ENCODE measurements around the gene CALR3.
"Not testable (repeated sequence)": the region's sequence is repeated elsewhere in the genome, so short reads cannot be mapped to it uniquely, and the experiment has no call there.

Gene CALR3

GRCh38 chr19:16524991-16525734 is 29.2 kb upstream of the CALR3 start:
- FAIRE-seq (no peak), DNase-seq (ENCODE audit: low spot score) (no peak)

GRCh38 chr19:16522559-16523377 is 26.8 kb upstream of the CALR3 start:
- FAIRE-seq, result no peak
- DNase-seq (ENCODE audit: low spot score), result no peak

GRCh38 chr19:16521715-16522289 is 25.8 kb upstream of the CALR3 start:
- FAIRE-seq, result no peak

DNA sequence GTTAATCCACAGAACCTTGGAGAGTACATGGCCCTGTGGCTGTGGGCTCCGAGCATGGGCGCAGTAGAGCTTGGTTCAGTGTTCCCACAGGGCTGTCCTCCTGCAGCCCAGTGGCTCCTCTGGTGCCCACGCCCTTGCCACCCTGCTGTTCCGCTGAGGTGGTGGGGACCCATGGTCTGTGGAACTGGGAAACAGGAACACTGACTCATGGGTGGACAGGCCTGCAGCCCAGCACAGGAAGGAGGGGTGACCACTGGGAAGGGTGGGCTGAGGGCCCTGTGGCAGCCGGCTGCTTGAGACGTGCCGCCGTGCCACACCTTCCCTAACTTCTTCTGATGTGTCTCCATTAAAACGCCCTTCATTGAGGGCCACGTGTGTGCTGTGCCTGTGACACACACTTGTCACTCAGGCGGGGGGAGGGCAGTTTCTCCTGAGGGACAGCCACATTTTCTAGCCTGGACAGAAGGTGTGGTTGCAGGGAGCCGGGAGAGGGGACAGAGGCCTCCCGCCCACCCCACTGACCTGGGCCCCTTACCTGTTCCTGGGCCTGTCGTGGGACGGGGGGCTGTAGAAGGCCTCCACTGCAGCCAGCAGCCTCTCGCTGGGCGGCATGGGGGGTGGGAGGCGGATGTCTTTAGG is 25.1 kb upstream of the CALR3 start:
- FAIRE-seq (no peak), DNase-seq (ENCODE audit: low spot score) (no peak)

More at GRCh38 chr19:16521715-16522289, 25.8 kb upstream of the CALR3 start:
- DNase-seq (ENCODE audit: low spot score), result no peak

DNA sequence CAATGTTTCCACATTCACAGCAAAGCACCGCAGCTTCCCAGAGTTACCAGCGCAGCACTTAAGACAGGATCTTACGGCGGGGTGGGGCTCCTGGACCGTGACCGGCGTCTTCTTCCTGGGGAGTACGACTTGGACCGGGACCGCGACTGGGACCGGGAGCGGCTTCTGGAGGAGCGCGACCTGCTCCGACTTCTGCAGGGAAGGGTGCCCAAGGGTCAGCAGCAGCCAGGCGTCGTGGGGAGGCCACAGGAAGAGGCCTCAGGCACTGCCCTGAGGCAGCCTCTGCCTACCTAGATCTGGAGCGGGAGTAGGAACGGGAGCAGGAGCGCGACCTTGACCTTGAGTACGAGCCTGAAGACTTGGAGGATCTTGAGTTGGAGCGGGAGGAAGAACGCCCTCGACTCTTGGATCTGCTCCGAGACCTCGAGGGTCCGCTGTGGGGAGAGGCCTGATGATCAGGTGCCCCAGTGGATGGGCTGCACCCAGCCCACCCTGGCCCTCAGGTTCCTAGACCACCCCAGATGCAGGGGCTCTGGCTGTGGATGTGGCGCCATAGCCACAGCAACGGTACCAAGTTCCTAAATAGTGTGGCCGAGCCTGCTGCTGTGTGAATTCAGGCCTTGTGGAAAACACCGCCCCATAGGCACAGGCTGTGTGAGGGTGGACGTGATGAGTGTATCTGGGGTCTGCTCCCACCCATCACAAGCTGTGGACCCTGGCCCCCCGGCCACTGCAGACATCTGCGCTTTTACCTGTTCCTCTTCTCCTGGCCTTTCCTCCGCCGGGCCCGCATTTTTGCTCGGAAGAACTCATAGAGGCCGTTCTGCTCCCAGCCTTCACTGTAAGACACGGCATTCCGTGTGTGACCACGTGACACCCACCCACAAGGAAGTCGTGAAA is 24.4 kb upstream of the CALR3 start:
- DNase-seq (ENCODE audit: low spot score), result no peak
- no peak for FAIRE-seq

- FAIRE-seq (no peak), DNase-seq (ENCODE audit: low spot score) (no peak)
These were observed 23.3 kb upstream of the CALR3 start for GRCh38 chr19:16519230-16519687.

- no peak for DNase-seq (ENCODE audit: low spot score)
- no peak for FAIRE-seq
These were observed 22.7 kb upstream of the CALR3 start for GRCh38 chr19:16518483-16519229.

DNA sequence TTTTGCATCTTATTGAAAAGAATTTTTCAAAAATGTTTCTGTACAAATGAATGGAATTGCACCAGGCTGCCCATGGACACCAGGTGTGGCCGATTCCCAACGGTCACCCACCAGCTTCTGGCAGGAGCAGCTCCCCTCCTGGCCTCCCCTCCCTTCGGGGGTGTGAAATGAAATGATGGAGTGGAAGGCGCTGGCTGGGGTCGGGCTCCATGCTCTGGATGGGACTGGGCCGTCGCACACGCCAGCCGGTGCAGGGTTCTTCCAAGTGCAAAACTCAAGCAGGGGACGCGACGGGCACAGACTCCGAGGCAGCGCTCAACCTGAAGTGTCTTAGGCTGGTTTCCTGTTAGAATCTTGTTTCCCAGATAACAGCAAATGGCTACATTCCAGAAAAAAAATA is 22.1 kb upstream of the CALR3 start:
- no peak for DNase-seq (ENCODE audit: low spot score)
- no peak for FAIRE-seq

DNA sequence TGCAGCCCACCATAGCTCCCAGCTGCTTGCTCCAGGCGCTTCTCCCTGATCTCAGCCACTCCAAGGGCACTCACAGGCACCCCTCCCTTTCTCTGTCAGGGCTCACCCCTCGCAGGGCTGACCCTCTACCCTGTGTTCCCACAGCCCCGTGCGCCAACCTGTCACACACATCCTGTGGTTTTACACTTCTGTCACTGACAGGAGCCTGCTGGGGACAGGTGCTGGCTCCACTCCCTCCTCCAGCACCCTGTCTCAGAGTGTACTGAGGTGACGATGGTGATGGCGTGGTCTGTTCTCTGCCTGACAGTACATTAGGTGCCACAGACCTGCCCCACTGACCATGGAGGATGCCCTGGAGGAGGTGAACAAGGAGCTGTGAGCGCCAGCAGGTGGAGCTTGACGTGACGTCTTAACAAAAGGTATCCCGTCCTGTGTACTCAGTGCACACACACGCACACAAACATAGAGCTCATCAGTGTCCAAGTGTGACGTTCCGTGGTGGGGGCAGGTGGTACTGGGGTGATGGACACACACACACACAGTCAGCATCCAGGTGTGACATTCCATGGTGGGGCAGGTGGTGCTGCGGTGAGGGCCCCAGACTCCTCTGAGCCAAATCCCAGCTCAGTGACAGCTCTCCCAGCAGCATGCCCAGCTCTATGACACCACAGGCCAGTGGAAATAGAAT is 21.1 kb upstream of the CALR3 start:
- DNase-seq (ENCODE audit: low spot score), result no peak
- FAIRE-seq, result no peak

- DNase-seq (ENCODE audit: low spot score) (no peak), FAIRE-seq (no peak)
These were observed 20.4 kb upstream of the CALR3 start for GRCh38 chr19:16516381-16516780.

- FAIRE-seq (no peak), DNase-seq (ENCODE audit: low spot score) (no peak)
These were observed 18.5 kb upstream of the CALR3 start for GRCh38 chr19:16514383-16515019.

DNA sequence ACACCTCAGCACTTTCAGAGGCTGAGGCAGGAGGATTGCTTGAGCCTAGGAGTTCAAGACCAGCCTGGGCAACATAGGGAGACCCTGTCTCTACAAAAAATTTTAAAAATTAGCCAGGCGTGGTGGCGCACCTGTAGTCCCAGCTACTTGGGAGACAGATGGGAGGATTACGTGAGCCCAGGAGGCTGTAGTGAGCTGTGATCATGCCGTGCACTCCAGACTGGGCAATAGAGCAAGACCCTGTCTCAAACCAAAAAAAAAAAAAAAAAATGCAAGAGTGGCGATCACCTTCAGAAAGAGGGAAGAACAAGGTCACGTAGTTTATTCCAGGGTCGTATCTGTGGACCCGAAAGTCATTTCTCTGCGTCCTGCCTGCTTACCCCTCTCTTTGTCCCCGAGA is 16.6 kb upstream of the CALR3 start:
- not testable (repeated sequence) for FAIRE-seq; DNase-seq (ENCODE audit: low spot score)

- no peak for FAIRE-seq
- DNase-seq (ENCODE audit: low spot score), result no peak
These were observed 13.4 kb upstream of the CALR3 start for GRCh38 chr19:16509141-16510061.

DNA sequence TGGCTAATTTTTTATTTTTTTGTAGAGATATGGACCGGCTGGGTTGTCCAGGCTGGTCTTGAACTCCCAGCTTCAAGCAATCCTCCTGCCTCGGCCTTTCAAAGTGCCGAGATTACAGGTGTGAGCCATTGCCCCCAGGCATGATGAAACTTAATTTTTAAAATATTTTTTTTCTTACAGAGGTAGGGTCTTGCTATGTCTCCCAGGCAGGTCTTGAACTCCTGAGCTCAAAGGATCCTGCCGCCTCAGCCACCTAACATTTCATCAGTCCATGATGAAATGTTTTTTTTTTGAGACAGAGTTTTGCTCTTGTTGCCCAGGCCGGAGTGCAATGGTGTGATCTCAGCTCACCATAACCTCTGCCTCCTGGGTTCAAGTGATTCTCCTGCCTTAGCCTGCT is 12.6 kb upstream of the CALR3 start:
- FAIRE-seq, result no peak
- no peak for DNase-seq (ENCODE audit: low spot score)

- no peak for DNase-seq (ENCODE audit: low spot score)
- FAIRE-seq, result no peak
These were observed 11.0 kb upstream of the CALR3 start for GRCh38 chr19:16506961-16507360.

- FAIRE-seq; DNase-seq (ENCODE audit: low spot score): not testable (repeated sequence)
These were observed 10.2 kb upstream of the CALR3 start for GRCh38 chr19:16506161-16506560.

GRCh38 chr19:16504271-16504670 is 8.3 kb upstream of the CALR3 start:
- no peak for FAIRE-seq
- DNase-seq (ENCODE audit: low spot score), result no peak

- DNase-seq (ENCODE audit: low spot score) (no peak), FAIRE-seq (no peak)
These were observed 1.9 kb upstream of the CALR3 start for GRCh38 chr19:16497837-16498236.

Measured in RCC 7860 (cell line).